Inferior parietal cortex (tissue), 1 donor: Measurements from ENCODE around the gene RUBCNL.

Experiments used
- DNase-seq: peaks from one replicate; pipeline ENCODE4 v3.0.0-alpha.2; 2016; ENCODE audit errors: extremely low spot score

The RUBCNL gene

GRCh38 chr13:46310066-46310465, 77.0 kb downstream of the RUBCNL start:
- DNase-seq, result no peak

GRCh38 chr13:46307554-46307953, 79.5 kb downstream of the RUBCNL start:
- no peak for DNase-seq

DNA sequence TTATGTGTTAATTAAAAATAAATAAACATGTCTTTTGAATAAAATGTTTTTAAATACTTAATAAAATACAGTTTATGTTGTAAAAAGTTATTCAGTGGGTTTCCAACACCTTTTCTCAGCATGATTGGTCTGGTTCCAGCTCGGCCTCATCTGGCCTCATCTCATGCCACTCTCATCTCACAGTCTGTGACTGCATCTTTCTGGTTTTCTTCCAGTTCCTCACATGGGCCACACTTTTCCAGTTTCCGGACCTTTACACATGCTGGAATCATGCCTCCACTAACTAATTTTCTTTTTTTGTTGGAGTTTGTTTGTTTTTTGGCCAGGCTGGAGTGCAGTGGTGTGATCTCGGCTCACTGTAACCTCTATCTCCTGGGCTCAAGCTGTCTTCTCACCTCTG, 82.5 kb downstream of the RUBCNL start:
- no peak for DNase-seq

DNA sequence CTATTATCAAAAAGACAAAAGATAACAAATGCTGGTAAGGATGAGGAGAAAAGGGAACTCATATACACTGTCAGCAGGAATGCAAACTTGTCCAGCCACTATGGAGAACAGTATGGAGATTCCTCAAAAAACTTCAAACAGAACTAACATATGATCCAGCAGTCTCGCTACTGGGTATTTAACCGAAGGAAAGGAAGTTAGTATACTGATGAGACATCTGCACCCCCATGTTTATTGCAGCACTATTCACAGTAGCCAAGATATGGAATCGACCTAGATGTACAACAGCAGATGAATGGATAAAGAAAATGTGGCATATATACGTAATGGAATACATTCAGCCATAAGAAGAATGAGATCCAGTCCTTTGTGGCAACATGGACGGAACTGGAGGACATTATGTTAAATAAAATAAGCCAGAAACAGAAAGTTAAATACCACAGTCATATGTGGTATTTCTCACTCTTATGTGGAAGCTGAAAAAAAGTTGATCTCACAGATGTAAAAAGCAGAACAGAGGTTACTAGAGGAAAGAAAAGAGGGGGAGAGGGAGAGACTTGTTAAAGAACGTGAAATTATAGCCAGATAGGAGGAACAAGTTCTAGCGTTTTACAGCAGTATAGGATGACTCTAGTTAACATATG, 83.2 kb downstream of the RUBCNL start:
- DNase-seq, result no peak

GRCh38 chr13:46297361-46297811, 89.7 kb downstream of the RUBCNL start:
- DNase-seq, result no peak

DNA sequence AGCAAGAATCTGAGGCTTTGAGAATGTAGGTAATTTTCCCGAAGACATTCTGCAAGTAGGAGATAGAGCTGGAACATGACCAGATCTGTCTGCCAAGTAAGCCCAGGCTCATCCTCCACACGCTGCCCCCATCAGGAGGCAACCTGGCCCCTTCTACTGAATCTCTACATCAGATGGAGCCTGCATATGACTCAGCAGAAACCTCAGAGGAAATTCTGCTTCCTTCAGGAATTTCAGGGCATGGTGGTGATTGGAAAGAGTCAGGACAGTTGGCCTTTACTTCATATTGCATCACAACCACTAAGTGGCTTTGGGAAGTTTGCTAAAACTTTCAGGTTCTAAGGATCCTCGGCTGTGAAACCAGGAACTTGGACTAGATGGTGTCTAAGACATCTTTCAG, 90.1 kb downstream of the RUBCNL start:
- DNase-seq, result peak; percentile 6

GRCh38 chr13:46296115-46296822, 90.8 kb downstream of the RUBCNL start:
- peak; percentile 9 for DNase-seq

- peak; percentile 28 for DNase-seq
These were observed 91.4 kb downstream of the RUBCNL start for GRCh38 chr13:46295491-46296114.

- no peak for DNase-seq
These were observed 93.6 kb downstream of the RUBCNL start for GRCh38 chr13:46293436-46293835.
